Neural cell (in vitro differentiated cells): ENCODE results near the gene DNAJC8.

Experiments
- CTCF ChIP-seq: fragments of 450-650 bp; IDR thresholded peaks from 2 replicates; pipeline ENCODE4 v1.5.1; 2014; ENCODE audit warnings: antibody characterized with exemption, mild to moderate bottlenecking, moderate library complexity; ENCODE audit not compliant: poor library complexity, severe bottlenecking
- EP300 ChIP-seq: fragments of 450-650 bp; conservative IDR thresholded peaks from 2 replicates; pipeline ENCODE4 v1.6.1; 2014; ENCODE audit warnings: antibody characterized with exemption, mild to moderate bottlenecking, moderate library complexity; ENCODE audit not compliant: poor library complexity, severe bottlenecking
- EZH2 ChIP-seq: fragments of 200-600, 300-800 bp; shearing (Covaris generic), sonication (generic); IDR thresholded peaks from 2 replicates; pipeline ENCODE4 v1.6.1; 2014; ENCODE audit warnings: antibody characterized with exemption, low read length, borderline replicate concordance, mild to moderate bottlenecking; ENCODE audit not compliant: insufficient read depth, poor library complexity, severe bottlenecking
- MXI1 ChIP-seq: fragments of 450-650 bp; conservative IDR thresholded peaks from 2 replicates; pipeline ENCODE4 v1.6.1; 2014; ENCODE audit warnings: antibody characterized with exemption, mild to moderate bottlenecking; ENCODE audit not compliant: poor library complexity, severe bottlenecking
- POLR2AphosphoS5 ChIP-seq: IDR thresholded peaks from 2 replicates; pipeline ENCODE4 v1.6.1; 2012
- RAD21 ChIP-seq: fragments of 450-650 bp; conservative IDR thresholded peaks from 2 replicates; pipeline ENCODE4 v1.6.1; 2014; ENCODE audit warnings: antibody characterized with exemption, mild to moderate bottlenecking, moderate library complexity
- REST ChIP-seq: IDR thresholded peaks from 2 replicates; pipeline ENCODE4 v1.6.1; 2012; ENCODE audit warnings: borderline replicate concordance
- SMC3 ChIP-seq: fragments of 450-650 bp; conservative IDR thresholded peaks from 2 replicates; pipeline ENCODE4 v1.6.1; 2014; ENCODE audit warnings: antibody characterized with exemption, mild to moderate bottlenecking, moderate library complexity; ENCODE audit not compliant: poor library complexity
- TAF1 ChIP-seq: IDR thresholded peaks from 2 replicates; pipeline ENCODE4 v1.6.1; 2012; ENCODE audit warnings: low read depth

GRCh38 chr1:28240024-28240423, 7.2 kb upstream of the DNAJC8 start:
- TF ChIP-seq CTCF = no peak
- TF ChIP-seq MXI1 = no peak
- no peak for TF ChIP-seq RAD21
- TF ChIP-seq POLR2AphosphoS5 = no peak
- TF ChIP-seq EZH2 = no peak
- no peak for TF ChIP-seq SMC3
- TF ChIP-seq REST = no peak
- no peak for TF ChIP-seq EP300
- no peak for TF ChIP-seq TAF1
